ENCODE results near the gene TLDC2.
"Not testable (repeated sequence)": the region's sequence is repeated elsewhere in the genome, so short reads cannot be mapped to it uniquely, and the experiment has no call there.

- not testable (repeated sequence) for TF ChIP-seq CTCF, POLR2A (IDR thresholded peaks at IDR 0.05)
Measured at GRCh38 chr20:36905566-36905965, 29.6 kb downstream of the TLDC2 start.

All from Peyer's patch (tissue), 4 donors.